ENCODE measurements around the gene CHRNB1. TPM values are rescaled to one million over a fixed set of nuclear protein-coding genes. Genes with fewer than 3 reads are reported as not detected.

CHRNB1 gene
- total RNA-seq, 2 experiments from 2014 or later, result 1.6 to 2.2 TPM

- Mint-ChIP-seq H3K9me3 (no peaks in the 10 kb centered on the region), H3K4me1 (ENCODE audit: low read depth) (peaks cover 48% of the 10 kb centered on the region), H3K27me3 (peaks cover 23% of the 10 kb centered on the region), H3K4me3 (peak overlapping the region; percentile 87), H3K27ac (peak overlapping the region; percentile 87), H3K36me3 (ENCODE audit: low read depth) (peaks cover 4% of the 10 kb centered on the region)
- Histone ChIP-seq H3K4me1 (ENCODE audit: insufficient read depth, low read length) (peaks cover 58% of the 10 kb centered on the region), H3K27me3 (ENCODE audit: control insufficient read depth in 1 of 2, insufficient read depth in 2 of 2, low read length in 2 of 2) (peaks cover 22 to 27% of the 10 kb centered on the region in 2 experiments), H3K9me3 (ENCODE audit: control insufficient read depth in 1 of 2, insufficient read depth in 1 of 2, low read length in 2 of 2) (peaks cover 0 to 12% of the 10 kb centered on the region in 2 experiments), H3K36me3 (ENCODE audit: insufficient read depth, low read length) (no peaks in the 10 kb centered on the region), H3K4me3 (ENCODE audit: low read length) (peak overlapping the region; percentile 86), H3K27ac (ENCODE audit: low read depth in 1 of 2, low read length in 2 of 2) (peak overlapping the region; percentile 83 to 93)
- DNase-seq, result peak; percentile 29 to 82 (median 52)
- TF ChIP-seq CTCF (IDR thresholded peaks at IDR 0.05), result peak; percentile 63
- intact Hi-C loops (cut with DNase I, micrococcal nuclease), result loop anchor here (1.0 to 10.0 kb wide), 16 partner anchors 19 to 389 kb away; partner anchors contain the start of genes CTDNEP1 (in 1 of the 2), EIF5A (in 1 of the 2), ELP5 (in 1 of the 2) and KCTD11 (in 1 of the 2)
- CTCF ChIA-PET, result interaction anchor here (0.8 to 4.8 kb wide), 30 partner anchors 11 to 390 kb away, joined by 3 to 61 read pairs (median 6); partner anchors contain the start of genes FXR2, POLR2A, SENP3 and SLC35G6
- POLR2A ChIA-PET, result interaction anchor here (0.7 to 9.0 kb wide), 38 partner anchors 10 to 401 kb away, joined by 3 to 156 read pairs (median 6); partner anchors contain the start of genes ACAP1, DVL2, FXR2 and MPDU1
- peak; percentile 38 for ATAC-seq (ENCODE audit: poor library complexity)
Observed at GRCh38 chr17:7435676-7436555, 8.9 kb upstream of the CHRNB1 start.

- peak overlapping the region; percentile 87 for H3K27ac Mint-ChIP-seq
- no peaks in the 10 kb centered on the region for H3K9me3 Mint-ChIP-seq
- ATAC-seq (ENCODE audit: poor library complexity), result peak; percentile 53
- no peaks in the 10 kb centered on the region for H3K36me3 ChIP-seq (ENCODE audit: insufficient read depth, low read length)
- peaks cover 60% of the 10 kb centered on the region for H3K4me1 ChIP-seq (ENCODE audit: insufficient read depth, low read length)
- peaks cover 0 to 12% of the 10 kb centered on the region in 2 experiments for H3K9me3 ChIP-seq (ENCODE audit: control insufficient read depth in 1 of 2, insufficient read depth in 1 of 2, low read length in 2 of 2)
- H3K36me3 Mint-ChIP-seq (ENCODE audit: low read depth), result peaks cover 4% of the 10 kb centered on the region
- peak overlapping the region; percentile 87 for H3K4me3 Mint-ChIP-seq
- intact Hi-C loops (cut with DNase I, micrococcal nuclease), result loop anchor here (1.0 to 10.0 kb wide), 12 partner anchors 42 to 389 kb away; partner anchors contain the start of genes CTDNEP1 (in 1 of the 2), EIF5A (in 1 of the 2), ELP5 (in 1 of the 2) and KCTD11 (in 1 of the 2)
- H3K4me3 ChIP-seq (ENCODE audit: low read length), result peak overlapping the region; percentile 86
- peaks cover 31% of the 10 kb centered on the region for H3K27me3 Mint-ChIP-seq
- peak; percentile 61 to 94 (median 79) for DNase-seq
- TF ChIP-seq CTCF (IDR thresholded peaks at IDR 0.05), result peak; percentile 82
- POLR2A ChIA-PET, result interaction anchor here (0.7 to 9.0 kb wide), 32 partner anchors 9 to 391 kb away, joined by 3 to 156 read pairs (median 8); partner anchors contain the start of genes ACAP1, FXR2, MPDU1 and NEURL4
- peaks cover 30 to 36% of the 10 kb centered on the region in 2 experiments for H3K27me3 ChIP-seq (ENCODE audit: control insufficient read depth in 1 of 2, insufficient read depth in 2 of 2, low read length in 2 of 2)
- peak overlapping the region; percentile 83 to 93 for H3K27ac ChIP-seq (ENCODE audit: low read depth in 1 of 2, low read length in 2 of 2)
- H3K4me1 Mint-ChIP-seq (ENCODE audit: low read depth), result peaks cover 48% of the 10 kb centered on the region
- CTCF ChIA-PET, result interaction anchor here (0.6 to 4.8 kb wide), 47 partner anchors 8 to 384 kb away, joined by 3 to 61 read pairs (median 5); partner anchors contain the start of genes CHRNB1, FXR2, MPDU1 and NEURL4
Observed at GRCh38 chr17:7436556-7437368, 8.1 kb upstream of the CHRNB1 start.
